Measurements from ENCODE around the gene ALDH7A1.
"Not testable (repeated sequence)": the region's sequence is repeated elsewhere in the genome, so short reads cannot be mapped to it uniquely, and the experiment has no call there.

ALDH7A1 gene

GRCh38 chr5:126595486-126596083 lies 566 bp upstream of the ALDH7A1 start:
- DNase-seq (ENCODE audit: low spot score) = no peak

GRCh38 chr5:126591549-126591948 lies 3.5 kb downstream of the ALDH7A1 start:
- no peak for DNase-seq (ENCODE audit: low spot score)

- DNase-seq (ENCODE audit: low spot score) = no peak
Measured at GRCh38 chr5:126589536-126590297, 5.3 kb downstream of the ALDH7A1 start.

GRCh38 chr5:126587551-126588390 lies 7.2 kb downstream of the ALDH7A1 start:
- no peak for DNase-seq (ENCODE audit: low spot score)

- no peak for DNase-seq (ENCODE audit: low spot score)
Measured at GRCh38 chr5:126583761-126584160, 11.3 kb downstream of the ALDH7A1 start.

- DNase-seq (ENCODE audit: low spot score) = no peak
Measured at GRCh38 chr5:126579716-126580115, 15.3 kb downstream of the ALDH7A1 start.

GRCh38 chr5:126577415-126577814 lies 17.6 kb downstream of the ALDH7A1 start:
- no peak for DNase-seq (ENCODE audit: low spot score)

- no peak for DNase-seq (ENCODE audit: low spot score)
Measured at GRCh38 chr5:126576974-126577373, 18.0 kb downstream of the ALDH7A1 start.

GRCh38 chr5:126575644-126576043 lies 19.4 kb downstream of the ALDH7A1 start:
- no peak for DNase-seq (ENCODE audit: low spot score)

- DNase-seq (ENCODE audit: low spot score) = no peak
Measured at GRCh38 chr5:126568206-126568755, 26.7 kb downstream of the ALDH7A1 start.

- DNase-seq (ENCODE audit: low spot score) = no peak
Measured at GRCh38 chr5:126562823-126563222, 32.2 kb downstream of the ALDH7A1 start.

- DNase-seq (ENCODE audit: low spot score) = no peak
Measured at GRCh38 chr5:126561908-126562307, 33.1 kb downstream of the ALDH7A1 start.

- not testable (repeated sequence) for DNase-seq (ENCODE audit: low spot score)
Measured at GRCh38 chr5:126555101-126555500, 39.9 kb downstream of the ALDH7A1 start.

GRCh38 chr5:126552614-126553013 lies 42.4 kb downstream of the ALDH7A1 start:
- DNase-seq (ENCODE audit: low spot score) = no peak

GRCh38 chr5:126544087-126544740 lies 50.8 kb downstream of the ALDH7A1 start:
- DNase-seq (ENCODE audit: low spot score) = no peak

- DNase-seq (ENCODE audit: low spot score) = no peak
Measured at GRCh38 chr5:126543660-126544059, 51.4 kb downstream of the ALDH7A1 start.

- no peak for DNase-seq (ENCODE audit: low spot score)
Measured at GRCh38 chr5:126543009-126543408, 52.0 kb downstream of the ALDH7A1 start.

GRCh38 chr5:126542441-126542840 lies 52.6 kb downstream of the ALDH7A1 start:
- DNase-seq (ENCODE audit: low spot score) = no peak

- no peak for DNase-seq (ENCODE audit: low spot score)
Measured at GRCh38 chr5:126540631-126541030, 54.4 kb downstream of the ALDH7A1 start.

GRCh38 chr5:126538579-126538978 lies 56.4 kb downstream of the ALDH7A1 start:
- DNase-seq (ENCODE audit: low spot score) = no peak

GRCh38 chr5:126536874-126537273 lies 58.1 kb downstream of the ALDH7A1 start:
- no peak for DNase-seq (ENCODE audit: low spot score)
